ENCODE results near the gene TRAK1.
A peak's percentile ranks its signal among the peaks of the same experiment; 100 is the strongest.

Gene TRAK1

GRCh38 chr3:42235532-42235931, 144.4 kb downstream of the TRAK1 start:
- H3K4me3 ChIP-seq (ENCODE audit: low read depth, low read length): no peak overlapping the region
- H3K36me3 ChIP-seq: no peaks in the 10 kb centered on the region
- H3K27ac ChIP-seq: no peak overlapping the region
- peaks cover 7% of the 10 kb centered on the region for H3K9me3 ChIP-seq (ENCODE audit: severe bottlenecking)
- no peak for DNase-seq
- TF ChIP-seq, protein P1, sequence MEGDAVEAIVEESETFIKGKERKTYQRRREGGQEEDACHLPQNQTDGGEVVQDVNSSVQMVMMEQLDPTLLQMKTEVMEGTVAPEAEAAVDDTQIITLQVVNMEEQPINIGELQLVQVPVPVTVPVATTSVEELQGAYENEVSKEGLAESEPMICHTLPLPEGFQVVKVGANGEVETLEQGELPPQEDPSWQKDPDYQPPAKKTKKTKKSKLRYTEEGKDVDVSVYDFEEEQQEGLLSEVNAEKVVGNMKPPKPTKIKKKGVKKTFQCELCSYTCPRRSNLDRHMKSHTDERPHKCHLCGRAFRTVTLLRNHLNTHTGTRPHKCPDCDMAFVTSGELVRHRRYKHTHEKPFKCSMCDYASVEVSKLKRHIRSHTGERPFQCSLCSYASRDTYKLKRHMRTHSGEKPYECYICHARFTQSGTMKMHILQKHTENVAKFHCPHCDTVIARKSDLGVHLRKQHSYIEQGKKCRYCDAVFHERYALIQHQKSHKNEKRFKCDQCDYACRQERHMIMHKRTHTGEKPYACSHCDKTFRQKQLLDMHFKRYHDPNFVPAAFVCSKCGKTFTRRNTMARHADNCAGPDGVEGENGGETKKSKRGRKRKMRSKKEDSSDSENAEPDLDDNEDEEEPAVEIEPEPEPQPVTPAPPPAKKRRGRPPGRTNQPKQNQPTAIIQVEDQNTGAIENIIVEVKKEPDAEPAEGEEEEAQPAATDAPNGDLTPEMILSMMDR (IDR thresholded peaks at IDR 0.05; ENCODE audit: low read depth, low read length): no peak
- no peaks in the 10 kb centered on the region for H3K27me3 ChIP-seq (ENCODE audit: insufficient read depth, low read depth, severe bottlenecking)

- DNase-seq: no peak
- no peaks in the 10 kb centered on the region for H3K27me3 ChIP-seq (ENCODE audit: insufficient read depth, low read depth, severe bottlenecking)
- H3K27ac ChIP-seq: no peak overlapping the region
Observed at GRCh38 chr3:42236611-42237010, 145.5 kb downstream of the TRAK1 start.

GRCh38 chr3:42246091-42246490, 154.9 kb downstream of the TRAK1 start:
- Histone ChIP-seq H3K4me3 (ENCODE audit: low read depth, low read length) (no peak overlapping the region), H3K27me3 (ENCODE audit: insufficient read depth, low read depth, severe bottlenecking) (no peaks in the 10 kb centered on the region), H3K9me3 (ENCODE audit: severe bottlenecking) (no peaks in the 10 kb centered on the region), H3K36me3 (no peaks in the 10 kb centered on the region), H3K27ac (no peak overlapping the region)
- TF ChIP-seq, protein P1 (IDR thresholded peaks at IDR 0.05; ENCODE audit: low read depth, low read length): no peak
- no peak for DNase-seq

More at GRCh38 chr3:42236611-42237010, 145.5 kb downstream of the TRAK1 start:
- no peaks in the 10 kb centered on the region for H3K36me3 ChIP-seq
- H3K9me3 ChIP-seq (ENCODE audit: severe bottlenecking): peaks cover 7% of the 10 kb centered on the region
- H3K4me3 ChIP-seq (ENCODE audit: low read depth, low read length): no peak overlapping the region
- TF ChIP-seq, protein P1 (IDR thresholded peaks at IDR 0.05; ENCODE audit: low read depth, low read length): no peak

DNA sequence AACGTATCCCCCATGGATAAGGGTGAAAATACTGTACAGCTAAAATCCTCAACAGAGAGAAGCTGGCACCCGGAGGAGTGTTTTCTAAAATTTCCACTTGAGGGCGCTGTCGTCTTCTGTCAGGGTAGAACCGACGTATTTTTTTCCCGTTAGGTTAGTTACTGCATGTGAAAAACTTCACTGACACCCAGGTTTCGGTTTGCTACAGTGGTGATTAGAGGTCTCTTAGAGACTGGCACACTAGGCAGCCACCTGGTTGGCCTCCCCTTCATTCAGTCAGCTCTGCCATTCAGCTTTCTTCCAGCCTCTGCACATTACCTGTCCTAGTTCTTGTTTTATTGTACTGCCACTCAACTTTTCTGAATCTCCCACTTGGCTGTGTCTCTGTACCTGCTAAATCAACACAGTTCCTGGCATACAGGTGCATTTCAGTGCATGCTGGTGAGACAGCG, 156.4 kb downstream of the TRAK1 start:
- TF ChIP-seq, protein P1 (IDR thresholded peaks at IDR 0.05; ENCODE audit: low read depth, low read length): peak; percentile 64
- no peaks in the 10 kb centered on the region for H3K36me3 ChIP-seq
- H3K27me3 ChIP-seq (ENCODE audit: insufficient read depth, low read depth, severe bottlenecking): no peaks in the 10 kb centered on the region
- no peak overlapping the region for H3K27ac ChIP-seq
- DNase-seq: peak; percentile 66
- no peaks in the 10 kb centered on the region for H3K9me3 ChIP-seq (ENCODE audit: severe bottlenecking)
- H3K4me3 ChIP-seq (ENCODE audit: low read depth, low read length): no peak overlapping the region

- DNase-seq: no peak
- Histone ChIP-seq H3K9me3 (ENCODE audit: severe bottlenecking) (no peaks in the 10 kb centered on the region), H3K4me3 (ENCODE audit: low read depth, low read length) (no peak overlapping the region), H3K36me3 (no peaks in the 10 kb centered on the region), H3K27ac (no peak overlapping the region), H3K27me3 (ENCODE audit: insufficient read depth, low read depth, severe bottlenecking) (no peaks in the 10 kb centered on the region)
- TF ChIP-seq, protein P1 (IDR thresholded peaks at IDR 0.05; ENCODE audit: low read depth, low read length): no peak
Observed at GRCh38 chr3:42250761-42251160, 159.6 kb downstream of the TRAK1 start.

- Histone ChIP-seq H3K9me3 (ENCODE audit: severe bottlenecking) (no peaks in the 10 kb centered on the region), H3K27me3 (ENCODE audit: insufficient read depth, low read depth, severe bottlenecking) (no peaks in the 10 kb centered on the region), H3K4me3 (ENCODE audit: low read depth, low read length) (no peak overlapping the region), H3K27ac (no peak overlapping the region), H3K36me3 (no peaks in the 10 kb centered on the region)
- TF ChIP-seq, protein P1 (IDR thresholded peaks at IDR 0.05; ENCODE audit: low read depth, low read length): no peak
- DNase-seq: no peak
Observed at GRCh38 chr3:42254566-42254965, 163.4 kb downstream of the TRAK1 start.
